Measurements from ENCODE around the gene IL31RA.

IL31RA gene

GRCh38 chr5:55877655-55878054, 26.5 kb downstream of the IL31RA start:
- H2AFZ ChIP-seq (ENCODE audit: low read length), result no peak overlapping the region
- no peaks in the 10 kb centered on the region for H3K36me3 ChIP-seq (replicated peaks; ENCODE audit: insufficient read depth, low read length)
- no peak overlapping the region for H3K9ac ChIP-seq (ENCODE audit: low read length)
- H3K79me2 ChIP-seq (ENCODE audit: low read length), result no peaks in the 10 kb centered on the region
- H3K9me2 ChIP-seq (replicated peaks; ENCODE audit: insufficient read depth, low read length), result no peaks in the 10 kb centered on the region
- no peaks in the 10 kb centered on the region for H3K4me1 ChIP-seq (ENCODE audit: low read length)
- no peak overlapping the region for H3K27ac ChIP-seq (ENCODE audit: low read length)
- no peak for DNase-seq
- no peaks in the 10 kb centered on the region for H3F3A ChIP-seq (ENCODE audit: insufficient read depth, low read length)
- TF ChIP-seq, protein P1, sequence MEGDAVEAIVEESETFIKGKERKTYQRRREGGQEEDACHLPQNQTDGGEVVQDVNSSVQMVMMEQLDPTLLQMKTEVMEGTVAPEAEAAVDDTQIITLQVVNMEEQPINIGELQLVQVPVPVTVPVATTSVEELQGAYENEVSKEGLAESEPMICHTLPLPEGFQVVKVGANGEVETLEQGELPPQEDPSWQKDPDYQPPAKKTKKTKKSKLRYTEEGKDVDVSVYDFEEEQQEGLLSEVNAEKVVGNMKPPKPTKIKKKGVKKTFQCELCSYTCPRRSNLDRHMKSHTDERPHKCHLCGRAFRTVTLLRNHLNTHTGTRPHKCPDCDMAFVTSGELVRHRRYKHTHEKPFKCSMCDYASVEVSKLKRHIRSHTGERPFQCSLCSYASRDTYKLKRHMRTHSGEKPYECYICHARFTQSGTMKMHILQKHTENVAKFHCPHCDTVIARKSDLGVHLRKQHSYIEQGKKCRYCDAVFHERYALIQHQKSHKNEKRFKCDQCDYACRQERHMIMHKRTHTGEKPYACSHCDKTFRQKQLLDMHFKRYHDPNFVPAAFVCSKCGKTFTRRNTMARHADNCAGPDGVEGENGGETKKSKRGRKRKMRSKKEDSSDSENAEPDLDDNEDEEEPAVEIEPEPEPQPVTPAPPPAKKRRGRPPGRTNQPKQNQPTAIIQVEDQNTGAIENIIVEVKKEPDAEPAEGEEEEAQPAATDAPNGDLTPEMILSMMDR (IDR thresholded peaks at IDR 0.05; ENCODE audit: low read length), result no peak
- TF ChIP-seq EZH2phosphoT487 (IDR thresholded peaks at IDR 0.05; ENCODE audit: low read length) (no peak), EZH2 (optimal IDR thresholded peaks at IDR 0.05; ENCODE audit: low read depth, low read length) (no peak)
- H3K4me2 ChIP-seq (ENCODE audit: low read depth, low read length), result no peak overlapping the region
- no peak overlapping the region for H3K4me3 ChIP-seq (ENCODE audit: low read length)
- H3K27me3 ChIP-seq (replicated peaks; ENCODE audit: insufficient read depth, low read length), result no peaks in the 10 kb centered on the region
- no peaks in the 10 kb centered on the region for H3K9me3 ChIP-seq (replicated peaks; ENCODE audit: insufficient read depth, low read length)
- no peaks in the 10 kb centered on the region for H4K20me1 ChIP-seq (ENCODE audit: insufficient read depth, low read length)

GRCh38 chr5:55880453-55880852, 29.3 kb downstream of the IL31RA start:
- no peak for DNase-seq
- Histone ChIP-seq H3F3A (ENCODE audit: insufficient read depth, low read length) (no peaks in the 10 kb centered on the region), H3K9me3 (replicated peaks; ENCODE audit: insufficient read depth, low read length) (no peaks in the 10 kb centered on the region), H3K4me1 (ENCODE audit: low read length) (no peaks in the 10 kb centered on the region), H3K27ac (ENCODE audit: low read length) (no peak overlapping the region), H3K79me2 (ENCODE audit: low read length) (no peaks in the 10 kb centered on the region), H2AFZ (ENCODE audit: low read length) (no peak overlapping the region), H3K4me2 (ENCODE audit: low read depth, low read length) (no peak overlapping the region), H3K4me3 (ENCODE audit: low read length) (no peak overlapping the region), H3K27me3 (replicated peaks; ENCODE audit: insufficient read depth, low read length) (no peaks in the 10 kb centered on the region), H3K9ac (ENCODE audit: low read length) (no peak overlapping the region), H3K9me2 (replicated peaks; ENCODE audit: insufficient read depth, low read length) (no peaks in the 10 kb centered on the region), H4K20me1 (ENCODE audit: insufficient read depth, low read length) (no peaks in the 10 kb centered on the region), H3K36me3 (replicated peaks; ENCODE audit: insufficient read depth, low read length) (no peaks in the 10 kb centered on the region)
- TF ChIP-seq EZH2phosphoT487 (IDR thresholded peaks at IDR 0.05; ENCODE audit: low read length), result no peak
- TF ChIP-seq EZH2 (optimal IDR thresholded peaks at IDR 0.05; ENCODE audit: low read depth, low read length), result no peak
- TF ChIP-seq, protein P1 (IDR thresholded peaks at IDR 0.05; ENCODE audit: low read length), result no peak

DNA sequence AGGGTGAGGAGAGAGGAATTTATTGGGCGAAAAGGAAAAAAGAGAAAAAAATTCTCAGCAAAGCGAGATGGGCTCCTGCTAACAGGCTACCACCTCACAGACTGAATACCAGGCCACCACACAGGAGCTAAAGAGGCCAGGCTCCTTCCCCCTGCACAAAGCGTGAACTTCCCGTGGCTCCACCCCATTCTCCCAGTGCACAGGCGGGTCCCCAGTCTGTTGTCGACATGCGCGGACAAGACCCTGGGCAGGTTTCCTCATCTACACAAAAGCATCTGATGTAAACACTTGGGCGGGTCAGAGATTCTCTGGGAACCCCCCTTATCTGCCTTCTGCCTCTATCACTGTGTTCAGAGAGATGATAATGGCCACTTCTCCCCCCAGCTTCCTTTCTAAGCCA, 34.2 kb downstream of the IL31RA start:
- no peaks in the 10 kb centered on the region for H3K9me2 ChIP-seq (replicated peaks; ENCODE audit: insufficient read depth, low read length)
- H3K4me1 ChIP-seq (ENCODE audit: low read length), result no peaks in the 10 kb centered on the region
- no peaks in the 10 kb centered on the region for H3K27me3 ChIP-seq (replicated peaks; ENCODE audit: insufficient read depth, low read length)
- H3K27ac ChIP-seq (ENCODE audit: low read length), result no peak overlapping the region
- TF ChIP-seq EZH2 (optimal IDR thresholded peaks at IDR 0.05; ENCODE audit: low read depth, low read length), result no peak
- TF ChIP-seq EZH2phosphoT487 (IDR thresholded peaks at IDR 0.05; ENCODE audit: low read length), result no peak
- TF ChIP-seq, protein P1 (IDR thresholded peaks at IDR 0.05; ENCODE audit: low read length), result no peak
- no peaks in the 10 kb centered on the region for H3K9me3 ChIP-seq (replicated peaks; ENCODE audit: insufficient read depth, low read length)
- DNase-seq, result no peak
- H3K4me3 ChIP-seq (ENCODE audit: low read length), result no peak overlapping the region
- no peak overlapping the region for H3K4me2 ChIP-seq (ENCODE audit: low read depth, low read length)
- no peaks in the 10 kb centered on the region for H4K20me1 ChIP-seq (ENCODE audit: insufficient read depth, low read length)
- H3K36me3 ChIP-seq (replicated peaks; ENCODE audit: insufficient read depth, low read length), result no peaks in the 10 kb centered on the region
- no peaks in the 10 kb centered on the region for H3K79me2 ChIP-seq (ENCODE audit: low read length)
- H3F3A ChIP-seq (ENCODE audit: insufficient read depth, low read length), result no peaks in the 10 kb centered on the region
- H2AFZ ChIP-seq (ENCODE audit: low read length), result no peak overlapping the region
- H3K9ac ChIP-seq (ENCODE audit: low read length), result no peak overlapping the region

Data from MM.1S (cell line).